GM12891 (cell line): ENCODE results near the gene SEPTIN10.

Source experiments
- PAX5 ChIP-seq: IDR thresholded peaks from 2 replicates; pipeline ENCODE4 v1.6.1; 2011; ENCODE audit warnings: low read length, moderate library complexity, mild to moderate bottlenecking; ENCODE audit not compliant: insufficient read depth, severe bottlenecking
- POLR2A ChIP-seq: IDR thresholded peaks from 2 replicates; pipeline ENCODE4 v1.6.1; 2011; ENCODE audit warnings: low read depth, low read length, control low read depth
- POLR2AphosphoS5 ChIP-seq: IDR thresholded peaks from 2 replicates; pipeline ENCODE4 v1.6.1; 2011; ENCODE audit warnings: low read depth, low read length, control low read depth

- TF ChIP-seq POLR2AphosphoS5 (no peak), POLR2A (no peak), PAX5 (no peak)
These were observed 120.4 kb downstream of the SEPTIN10 start for GRCh38 chr2:109493176-109493935.
